ENCODE measurements around the gene NLRC3.
"Not testable (repeated sequence)": the region's sequence is repeated elsewhere in the genome, so short reads cannot be mapped to it uniquely, and the experiment has no call there.

Gene NLRC3, protein sequence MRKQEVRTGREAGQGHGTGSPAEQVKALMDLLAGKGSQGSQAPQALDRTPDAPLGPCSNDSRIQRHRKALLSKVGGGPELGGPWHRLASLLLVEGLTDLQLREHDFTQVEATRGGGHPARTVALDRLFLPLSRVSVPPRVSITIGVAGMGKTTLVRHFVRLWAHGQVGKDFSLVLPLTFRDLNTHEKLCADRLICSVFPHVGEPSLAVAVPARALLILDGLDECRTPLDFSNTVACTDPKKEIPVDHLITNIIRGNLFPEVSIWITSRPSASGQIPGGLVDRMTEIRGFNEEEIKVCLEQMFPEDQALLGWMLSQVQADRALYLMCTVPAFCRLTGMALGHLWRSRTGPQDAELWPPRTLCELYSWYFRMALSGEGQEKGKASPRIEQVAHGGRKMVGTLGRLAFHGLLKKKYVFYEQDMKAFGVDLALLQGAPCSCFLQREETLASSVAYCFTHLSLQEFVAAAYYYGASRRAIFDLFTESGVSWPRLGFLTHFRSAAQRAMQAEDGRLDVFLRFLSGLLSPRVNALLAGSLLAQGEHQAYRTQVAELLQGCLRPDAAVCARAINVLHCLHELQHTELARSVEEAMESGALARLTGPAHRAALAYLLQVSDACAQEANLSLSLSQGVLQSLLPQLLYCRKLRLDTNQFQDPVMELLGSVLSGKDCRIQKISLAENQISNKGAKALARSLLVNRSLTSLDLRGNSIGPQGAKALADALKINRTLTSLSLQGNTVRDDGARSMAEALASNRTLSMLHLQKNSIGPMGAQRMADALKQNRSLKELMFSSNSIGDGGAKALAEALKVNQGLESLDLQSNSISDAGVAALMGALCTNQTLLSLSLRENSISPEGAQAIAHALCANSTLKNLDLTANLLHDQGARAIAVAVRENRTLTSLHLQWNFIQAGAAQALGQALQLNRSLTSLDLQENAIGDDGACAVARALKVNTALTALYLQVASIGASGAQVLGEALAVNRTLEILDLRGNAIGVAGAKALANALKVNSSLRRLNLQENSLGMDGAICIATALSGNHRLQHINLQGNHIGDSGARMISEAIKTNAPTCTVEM

DNA sequence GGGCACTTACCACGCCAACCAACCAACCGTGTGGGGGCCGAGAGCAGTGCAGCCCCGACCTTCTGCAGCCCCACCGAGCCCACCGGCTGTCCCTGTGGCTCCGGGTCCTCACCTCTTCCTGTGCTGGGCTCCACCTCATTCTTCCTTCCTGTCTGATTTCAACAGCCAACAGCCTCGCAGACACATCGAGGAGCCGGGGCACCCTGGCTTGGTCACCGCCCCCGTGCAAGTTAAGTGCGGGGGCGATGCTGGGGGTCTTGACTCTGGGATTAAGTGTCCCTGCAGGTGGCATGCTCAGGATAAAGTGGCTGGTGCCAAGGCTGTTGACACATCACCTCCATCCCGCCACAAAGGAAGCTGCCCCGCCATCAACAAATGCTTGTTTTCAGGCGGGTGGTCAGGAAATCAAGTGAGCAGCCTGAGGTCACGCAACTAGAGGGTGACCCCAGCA, at the start of gene NLRC3:
NLRC3 (minus strand) TSS at position 102 of the 451 bp plus-strand sequence. CDS start 12,367 bp downstream, outside the sequence.
- DNase-seq (ENCODE audit: low read depth in 2 of 2), result no peak

DNA sequence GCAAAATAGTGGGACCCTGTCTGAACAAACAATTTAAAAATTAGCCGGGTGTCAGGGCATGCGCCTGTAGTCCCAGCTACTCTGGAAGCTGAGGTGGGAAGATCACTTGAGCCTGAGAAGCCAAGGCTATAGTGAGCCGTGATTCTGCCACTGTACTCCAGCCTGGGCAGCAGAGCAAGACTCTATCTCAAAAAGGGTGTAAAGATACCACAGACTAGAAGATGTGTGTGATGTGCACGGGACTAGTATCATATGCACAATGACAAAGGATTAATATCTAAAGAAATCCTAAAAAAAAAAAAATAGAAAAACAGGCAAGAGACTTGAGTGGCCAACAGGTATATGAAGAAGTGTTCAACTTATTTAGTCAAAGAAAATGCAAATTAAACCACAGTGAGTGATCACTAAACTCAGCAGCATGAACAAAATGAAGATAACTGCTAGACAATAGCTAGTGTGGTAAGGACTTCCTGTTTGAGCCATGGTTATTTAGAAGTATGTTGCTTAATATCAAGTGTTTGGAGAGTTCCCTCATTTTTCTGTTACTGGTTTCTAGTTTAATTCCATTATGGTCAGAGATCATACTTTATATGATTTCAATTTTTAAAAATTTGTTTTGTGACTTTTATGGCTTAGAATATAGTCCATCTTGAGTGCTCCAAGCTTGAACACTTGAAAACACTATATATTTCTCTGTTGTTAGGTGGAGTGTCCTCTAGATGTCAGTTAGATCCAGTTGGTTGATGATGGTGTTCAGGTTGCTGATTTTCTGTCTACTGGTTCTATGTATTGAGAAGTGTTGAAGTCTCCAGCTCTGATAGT, 48.9 kb upstream of the NLRC3 start:
- no peak for DNase-seq (ENCODE audit: low read depth in 2 of 2)

DNA sequence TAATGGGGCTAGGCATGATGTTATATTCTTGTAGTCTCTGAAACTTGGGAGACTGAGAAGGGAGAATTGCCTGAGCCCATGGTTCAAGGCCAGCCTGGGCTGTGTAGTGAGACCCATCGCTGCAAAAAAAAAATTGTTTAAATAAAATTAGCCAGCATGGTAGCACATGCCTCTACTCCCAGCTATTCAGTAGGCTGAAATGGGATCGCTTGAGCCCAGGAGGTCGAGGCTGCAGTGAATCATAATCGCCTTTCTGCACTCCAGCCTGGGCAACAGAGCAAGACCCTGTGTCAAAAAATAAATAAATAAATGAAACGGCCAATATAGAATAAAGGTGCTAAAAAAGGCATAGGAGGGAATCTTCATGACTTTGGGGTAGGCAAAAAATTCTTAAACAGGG, 48.1 kb upstream of the NLRC3 start:
- no peak for DNase-seq (ENCODE audit: low read depth in 2 of 2)

DNA sequence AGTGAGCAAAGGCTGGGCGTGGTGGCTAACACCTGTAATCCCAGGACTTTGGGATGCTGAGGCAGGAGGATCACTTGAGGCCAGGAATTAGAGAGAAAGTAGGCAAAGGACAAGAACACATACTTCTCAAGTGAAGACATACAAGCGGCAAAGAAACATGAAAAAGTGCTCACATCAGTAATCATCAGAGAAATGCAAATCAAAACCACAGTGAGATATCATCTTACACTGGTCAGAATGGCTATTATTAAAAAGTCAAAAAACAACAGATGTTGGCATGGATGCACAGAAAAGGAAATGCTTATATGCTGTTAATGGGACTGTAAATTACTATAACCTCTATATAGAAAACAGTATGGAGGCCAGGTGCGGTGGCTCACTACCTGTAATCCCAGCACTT, 46.4 kb upstream of the NLRC3 start:
- no peak for DNase-seq (ENCODE audit: low read depth in 2 of 2)

DNA sequence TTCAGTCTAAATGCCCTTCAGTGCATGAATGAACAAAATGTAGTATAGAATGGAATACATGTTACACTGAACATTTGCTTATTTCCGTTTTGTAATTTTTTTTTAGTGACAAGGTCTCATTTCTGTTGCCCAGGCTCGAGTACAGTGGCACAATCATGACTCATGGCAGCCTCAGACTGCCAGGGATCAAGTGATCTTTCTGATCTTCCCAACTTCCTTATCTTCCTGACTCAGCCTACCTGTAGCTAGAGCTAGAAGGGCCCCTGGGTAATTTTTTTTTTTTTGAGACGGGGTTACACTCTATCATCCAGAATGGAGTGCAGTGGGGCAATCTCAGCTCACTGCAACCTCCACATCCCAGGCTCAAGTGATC, 41.6 kb upstream of the NLRC3 start:
- no peak for DNase-seq (ENCODE audit: low read depth in 2 of 2)

DNA sequence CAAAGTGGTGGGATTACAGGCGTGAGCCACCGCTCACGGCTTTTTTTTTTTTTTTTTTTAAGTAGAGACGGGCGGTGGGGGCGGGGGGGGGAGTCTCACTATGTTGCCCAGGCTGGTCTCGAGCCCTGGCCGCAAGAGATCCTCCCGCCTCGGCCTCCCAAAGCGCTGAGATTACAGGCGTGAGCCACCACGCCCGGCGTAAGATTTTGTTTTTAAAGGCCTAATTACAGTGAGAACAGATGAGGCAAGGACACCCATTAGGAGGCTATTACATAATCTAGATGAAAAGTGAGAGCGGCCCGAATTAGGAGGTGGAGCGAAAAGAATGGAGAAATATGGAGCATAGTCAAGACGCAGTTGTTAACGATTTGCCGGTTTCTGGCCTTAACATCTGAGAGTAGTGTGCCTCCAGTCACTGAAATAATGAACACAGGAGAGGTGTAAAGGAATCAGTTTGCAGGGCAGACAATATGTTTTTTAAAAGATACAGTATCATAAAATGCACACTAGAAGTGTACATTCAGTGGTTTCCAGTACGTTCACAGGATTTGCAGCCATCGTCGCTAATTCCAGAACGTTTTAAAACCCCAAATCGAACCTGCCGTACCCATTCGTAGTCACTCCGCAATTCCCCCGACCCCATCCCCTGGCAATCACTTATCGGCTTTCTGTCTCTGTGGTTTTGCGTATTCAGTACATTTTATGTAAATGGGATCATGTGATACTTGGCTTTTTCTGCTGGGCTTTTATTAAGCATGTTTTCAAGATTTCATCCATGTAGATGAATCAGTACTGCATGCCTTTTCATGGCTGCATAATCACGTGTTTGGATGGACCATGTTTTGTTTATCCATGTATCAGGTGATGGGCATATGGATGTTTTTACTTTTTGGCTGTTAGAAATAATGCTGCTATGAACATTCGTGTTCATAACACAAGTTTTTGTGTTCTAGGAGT, 35.6 kb upstream of the NLRC3 start:
- no peak for DNase-seq (ENCODE audit: low read depth in 2 of 2)

DNA sequence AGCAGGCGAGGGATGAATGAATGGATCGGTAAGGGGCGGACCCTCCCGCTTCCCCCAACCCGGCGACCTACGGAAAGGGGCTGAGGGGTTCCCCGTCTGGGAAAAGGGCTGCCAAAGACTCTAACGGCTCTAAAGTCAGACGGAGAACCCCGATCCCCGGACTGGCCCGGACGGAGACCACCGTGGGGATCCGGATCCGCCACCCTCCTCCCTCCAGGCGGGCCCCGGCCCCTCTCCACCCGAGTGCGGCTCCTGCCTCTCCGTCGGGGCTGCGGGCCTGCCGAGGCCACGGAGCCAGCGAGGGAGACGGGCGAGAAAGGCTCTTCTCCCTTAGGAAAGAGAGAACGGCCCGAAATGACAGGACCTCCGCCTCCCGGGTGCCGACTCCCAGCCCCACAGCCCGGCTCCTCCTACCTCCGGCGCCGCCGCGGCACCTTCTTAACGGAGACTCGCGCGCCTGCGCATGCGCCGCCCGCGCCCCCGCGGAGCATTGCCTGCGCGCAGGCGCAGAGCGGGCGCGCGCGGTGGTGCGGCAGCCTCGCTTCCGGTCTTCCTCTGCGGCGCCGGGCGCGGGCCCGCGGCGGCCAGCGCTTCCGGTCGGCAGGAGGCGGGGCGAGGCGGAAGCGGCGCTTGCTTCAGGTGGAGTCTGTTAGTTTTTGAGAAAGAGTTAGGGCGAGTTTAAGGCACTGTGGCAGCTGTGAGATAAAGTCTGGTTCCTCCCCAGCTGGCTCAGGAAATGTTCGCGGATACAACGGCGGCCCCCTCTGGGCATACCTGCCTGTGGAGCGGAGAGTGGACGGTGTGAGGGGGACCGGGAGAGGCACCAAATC, 34.2 kb upstream of the NLRC3 start, which contains the start of gene SLX4:
SLX4 (minus strand) TSS at position 461 of the 830 bp plus-strand sequence. CDS start 2,642 bp downstream, outside the sequence.
- peak; percentile 76 to 86 for DNase-seq (ENCODE audit: low read depth in 2 of 2)

DNA sequence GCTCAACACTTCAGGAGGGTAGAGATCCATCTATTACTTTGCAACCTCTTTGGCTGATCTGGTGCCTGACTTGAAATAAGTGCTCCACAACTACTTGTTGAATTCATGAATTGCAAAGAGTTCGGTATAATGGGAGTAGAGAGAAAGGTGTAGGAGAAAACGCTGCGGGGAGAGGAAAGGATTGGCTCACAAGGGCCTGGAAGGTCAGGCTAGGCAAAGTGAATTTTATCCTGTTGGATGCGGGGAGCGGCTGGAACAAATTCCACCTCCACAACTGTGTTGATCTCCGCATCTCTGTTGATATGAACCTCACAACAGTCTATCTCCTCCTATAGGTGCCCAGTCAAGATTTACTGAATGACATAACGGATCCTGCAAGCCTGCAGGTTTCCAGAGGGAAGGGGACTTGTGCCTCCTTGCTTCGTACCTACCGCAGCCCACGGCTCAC, 33.5 kb upstream of the NLRC3 start:
- DNase-seq (ENCODE audit: low read depth in 2 of 2), result no peak

DNA sequence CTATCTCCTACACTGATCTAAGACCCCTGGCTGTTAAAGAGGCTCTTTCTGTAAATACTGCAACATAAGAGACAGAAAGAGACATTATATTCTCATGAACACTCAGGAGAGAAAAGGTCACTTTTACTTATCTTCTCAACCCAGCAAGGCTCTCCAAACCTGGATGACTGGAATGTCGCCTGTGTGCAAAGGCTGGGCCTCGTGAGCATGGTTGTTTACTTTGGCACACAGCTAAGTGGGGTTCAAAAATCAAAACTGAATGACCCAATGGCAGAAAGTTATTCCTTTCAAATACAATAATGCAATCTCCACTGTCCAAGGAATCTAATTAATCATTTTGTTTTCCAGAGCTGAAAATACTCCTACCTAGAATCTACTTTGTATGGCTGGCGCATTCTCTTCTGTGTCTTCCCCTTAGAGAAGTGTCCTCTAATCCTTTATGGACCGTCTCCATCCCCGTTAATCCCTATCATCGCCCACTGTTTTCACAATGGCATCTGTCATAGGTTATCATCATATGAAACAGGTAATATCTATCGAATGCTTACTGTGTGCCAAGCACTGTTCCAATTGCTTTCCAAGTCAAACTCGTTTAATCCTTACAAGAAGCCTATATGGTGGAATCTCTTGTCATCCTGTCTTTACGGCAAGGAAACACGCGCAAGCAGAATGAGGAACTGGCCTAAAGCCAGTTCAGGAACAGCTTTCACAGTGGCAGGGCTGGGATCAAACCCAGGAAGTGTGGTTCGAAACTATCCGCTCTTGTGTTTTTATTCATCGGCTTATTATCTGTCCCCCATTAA, 32.9 kb upstream of the NLRC3 start:
- DNase-seq (ENCODE audit: low read depth in 2 of 2), result no peak

DNA sequence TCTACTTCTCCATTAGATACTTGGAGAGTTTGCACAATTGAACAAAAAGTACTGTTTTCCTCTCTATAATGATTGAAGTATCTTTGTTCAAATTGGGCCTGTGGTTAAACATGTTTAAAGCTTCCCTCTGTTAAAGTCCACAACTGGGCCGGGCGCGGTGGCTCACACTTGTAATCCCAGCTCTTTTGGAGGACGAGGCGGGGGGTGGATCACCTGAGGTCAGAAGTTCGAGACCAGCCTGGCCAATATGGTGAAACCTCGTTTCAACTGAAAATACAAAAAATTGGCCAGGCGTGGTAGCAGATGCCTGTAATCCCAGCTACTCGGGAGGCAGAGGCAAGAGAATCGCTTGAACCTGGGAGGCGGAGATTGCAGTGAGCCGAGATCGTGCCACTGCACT, 31.8 kb upstream of the NLRC3 start:
- not testable (repeated sequence) for DNase-seq (ENCODE audit: low read depth in 2 of 2)

DNA sequence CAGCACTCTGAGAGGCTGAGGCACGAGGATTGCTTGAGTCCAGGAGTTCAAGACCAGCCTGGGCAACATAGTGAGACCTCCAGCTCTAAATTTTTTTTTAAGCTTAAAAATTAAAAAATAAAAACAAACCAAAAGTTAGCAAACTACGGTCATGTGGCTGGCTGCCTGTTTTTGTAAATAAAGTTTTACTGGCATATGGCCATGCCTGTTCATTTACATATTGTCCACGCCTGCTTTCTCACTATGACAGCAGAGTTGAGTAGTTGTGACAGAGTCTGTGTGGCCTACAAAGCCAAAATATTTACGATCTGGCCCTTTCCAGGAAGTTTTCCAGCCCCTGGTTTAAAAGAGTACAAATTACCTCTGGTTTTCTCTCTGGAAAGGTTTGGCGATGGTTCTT, 30.9 kb upstream of the NLRC3 start:
- DNase-seq (ENCODE audit: low read depth in 2 of 2), result no peak

DNA sequence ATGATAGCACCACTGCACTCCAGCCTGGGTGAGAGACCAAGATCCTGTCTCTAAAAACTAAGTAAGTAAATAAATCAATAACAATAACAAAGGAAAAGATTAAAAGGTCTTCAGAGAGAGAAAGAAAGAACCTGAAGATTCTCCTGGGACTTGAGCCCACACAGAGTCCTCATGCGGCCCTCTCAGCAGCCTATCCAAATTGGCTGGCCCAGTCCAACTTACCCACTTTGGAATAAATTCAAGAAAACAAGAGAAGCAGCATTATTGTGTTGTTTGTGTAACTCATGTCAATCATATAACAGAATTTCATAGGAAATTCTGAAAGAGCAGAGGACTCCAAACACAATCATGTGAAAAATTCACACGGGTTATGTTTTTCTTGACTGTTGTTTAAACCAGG, 30.4 kb upstream of the NLRC3 start:
- DNase-seq (ENCODE audit: low read depth in 2 of 2), result no peak

DNA sequence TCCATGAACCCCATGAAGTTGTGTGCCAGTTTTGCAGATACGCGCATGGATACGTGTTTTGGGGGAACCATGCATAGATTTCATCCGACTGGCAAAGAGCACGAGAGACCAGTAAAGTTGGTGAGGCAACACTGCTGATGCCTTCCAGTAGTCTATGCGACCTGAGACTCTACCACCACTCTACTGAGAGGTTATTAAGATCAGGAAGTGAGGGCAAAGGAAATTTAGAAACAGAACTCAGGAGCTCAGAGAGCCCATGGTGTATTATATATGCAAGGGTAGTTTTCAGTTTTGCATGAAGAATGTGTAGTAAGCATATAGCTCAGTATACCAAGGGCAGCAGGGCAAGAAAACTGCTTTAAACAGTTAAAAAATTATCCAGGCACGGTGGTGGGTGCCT, 30.0 kb upstream of the NLRC3 start:
- no peak for DNase-seq (ENCODE audit: low read depth in 2 of 2)

DNA sequence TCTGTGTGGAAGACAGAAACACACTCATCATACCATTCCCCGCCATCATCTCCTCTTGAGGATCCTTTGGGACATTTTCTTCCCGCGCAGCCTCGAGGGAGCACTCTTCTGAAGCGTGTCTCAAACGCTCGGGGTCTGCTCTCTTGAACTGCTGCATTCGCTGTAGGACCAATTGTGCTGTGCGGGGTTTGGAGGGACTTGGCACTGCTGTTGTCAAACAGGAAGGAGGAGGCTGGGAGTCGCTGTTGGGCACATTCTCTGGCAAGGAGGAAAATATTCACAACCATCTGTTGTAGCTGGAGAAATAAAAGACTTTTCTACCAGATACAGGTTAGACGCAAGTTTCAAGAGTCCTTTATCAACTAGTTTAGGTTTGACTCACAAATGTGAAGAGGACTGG, 29.2 kb upstream of the NLRC3 start:
- no peak for DNase-seq (ENCODE audit: low read depth in 2 of 2)

DNA sequence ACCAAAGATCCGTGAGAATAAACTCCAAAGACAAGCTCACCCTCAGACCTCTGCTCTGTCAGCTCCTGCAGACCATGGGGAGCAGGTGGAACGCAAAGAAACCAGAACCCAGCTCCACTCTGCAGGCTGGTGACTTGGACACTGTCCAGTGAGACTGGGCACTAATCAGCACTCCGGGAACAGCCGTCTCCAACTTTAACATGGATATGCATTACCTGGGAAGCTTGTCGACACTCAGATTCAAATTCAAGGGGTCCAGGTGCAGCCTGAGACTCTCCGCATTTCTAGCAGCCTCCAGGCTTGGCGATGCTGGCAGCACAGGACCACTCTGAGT, 25.1 kb upstream of the NLRC3 start:
- DNase-seq (ENCODE audit: low read depth in 2 of 2), result no peak

DNA sequence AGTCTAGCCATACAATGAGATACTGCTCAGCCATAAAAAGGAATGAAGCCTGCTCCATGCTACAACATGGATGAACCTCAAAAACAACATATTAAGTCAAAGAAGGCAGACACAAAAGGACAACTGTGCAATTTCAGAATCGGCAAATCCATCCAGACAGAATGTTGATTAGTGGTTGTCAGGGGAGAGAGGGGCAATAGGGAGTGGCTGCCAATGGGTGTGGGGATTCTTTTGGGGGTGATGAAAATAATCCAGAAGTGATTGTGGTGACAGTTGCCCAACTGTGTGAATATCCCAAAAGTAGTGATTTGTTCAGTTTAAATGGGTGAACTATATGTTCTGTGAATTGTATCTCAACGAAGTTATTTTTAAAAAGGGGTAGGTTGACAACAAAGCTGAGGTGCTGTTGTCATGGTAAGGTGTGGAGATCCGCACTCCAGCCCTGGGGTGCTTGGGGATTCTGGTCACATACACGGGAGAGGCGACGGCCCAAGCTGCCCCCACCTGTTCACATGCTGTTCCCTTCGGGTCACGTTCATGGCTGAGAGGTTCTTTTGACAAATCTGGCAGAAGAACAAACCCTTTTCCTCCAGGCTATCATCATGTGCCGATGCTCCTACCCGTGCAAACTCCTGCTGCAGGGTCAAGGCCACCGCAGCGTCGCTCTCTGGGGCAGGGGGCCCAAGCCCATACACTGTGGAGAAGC, 24.6 kb upstream of the NLRC3 start:
- DNase-seq (ENCODE audit: low read depth in 2 of 2), result no peak

DNA sequence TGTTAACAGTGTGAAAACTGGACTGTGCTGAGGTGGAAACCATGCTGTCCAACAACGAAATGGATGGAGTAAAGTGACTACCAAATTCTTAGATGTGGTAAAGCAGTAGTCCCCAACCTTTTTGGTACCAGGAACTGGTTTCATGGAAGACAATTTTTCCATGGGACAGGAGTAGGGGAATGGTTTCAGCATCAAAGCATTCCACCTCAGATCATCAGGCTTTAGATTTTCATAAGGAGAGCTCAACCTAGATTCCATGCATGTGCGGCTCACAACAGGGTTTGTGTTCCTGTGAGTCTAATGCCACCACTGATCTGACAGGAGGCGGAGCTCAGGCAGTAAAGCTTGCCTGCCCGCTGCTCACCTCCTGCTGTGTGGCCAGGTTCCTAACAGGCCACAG, 22.7 kb upstream of the NLRC3 start:
- DNase-seq (ENCODE audit: low read depth in 2 of 2), result no peak

DNA sequence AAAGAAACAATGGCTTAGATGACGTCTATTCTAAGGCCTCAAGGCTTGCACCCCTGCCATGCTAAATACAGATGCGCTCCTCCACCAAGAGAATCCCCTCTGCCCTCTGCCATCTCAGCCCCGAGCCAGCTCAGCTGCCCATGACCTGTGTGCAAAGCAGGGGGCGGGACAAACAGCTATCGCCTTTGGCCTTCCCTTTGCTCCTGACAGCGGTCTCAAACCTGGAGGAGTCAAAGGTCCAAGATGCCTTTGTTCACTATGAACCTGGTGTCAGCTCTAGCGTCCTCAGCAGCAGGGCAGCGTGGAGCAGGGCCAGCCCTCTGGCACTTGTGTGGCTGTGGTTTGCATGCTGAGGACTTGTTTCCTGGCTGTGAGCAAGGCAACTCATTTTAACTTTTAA, 21.9 kb upstream of the NLRC3 start:
- DNase-seq (ENCODE audit: low read depth in 2 of 2), result no peak

All from stimulated activated CD8-positive, alpha-beta memory T cell treated with anti-CD3 and anti-CD28 coated beads, Interleukin-15, amount 100 ng/mL, for 4 hours (primary cell).